HG02763 (cell line): ENCODE data around the gene DSG1.
"Not testable (repeated sequence)": the region's sequence is repeated elsewhere in the genome, so short reads cannot be mapped to it uniquely, and the experiment has no call there.

Experiments used
- ATAC-seq: cut with Tn5 transposase; IDR thresholded peaks from one replicate; pipeline ENCODE4 v1.9.1; 2021; ENCODE audit warnings: mild to moderate bottlenecking, moderate library complexity; ENCODE audit not compliant: unreplicated experiment

DSG1 gene

DNA sequence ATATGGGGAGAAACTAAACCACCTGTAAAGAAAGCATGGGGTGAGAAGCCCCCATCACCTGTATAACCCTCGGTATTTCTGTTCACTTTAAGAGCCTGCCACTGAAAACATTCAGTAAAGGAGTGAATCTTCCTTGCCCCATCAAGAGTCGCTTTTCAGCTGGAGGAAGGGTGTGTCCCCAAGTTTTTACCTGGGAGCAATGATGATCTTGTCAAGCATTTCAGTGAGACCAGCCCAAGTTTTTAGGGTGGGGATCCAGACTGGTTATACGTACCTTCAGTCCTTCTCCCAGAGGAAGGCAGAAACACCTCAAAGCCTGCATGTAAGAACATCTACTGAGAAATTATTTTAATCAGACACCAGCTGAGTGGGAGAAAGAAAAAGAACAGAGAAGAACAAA lies at the start of gene DSG1:
Gene DSG1, plus strand, starts transcription at position 301 of the 400 bp plus-strand sequence. CDS start 141 bp downstream, outside the sequence.
- no peak for ATAC-seq

DNA sequence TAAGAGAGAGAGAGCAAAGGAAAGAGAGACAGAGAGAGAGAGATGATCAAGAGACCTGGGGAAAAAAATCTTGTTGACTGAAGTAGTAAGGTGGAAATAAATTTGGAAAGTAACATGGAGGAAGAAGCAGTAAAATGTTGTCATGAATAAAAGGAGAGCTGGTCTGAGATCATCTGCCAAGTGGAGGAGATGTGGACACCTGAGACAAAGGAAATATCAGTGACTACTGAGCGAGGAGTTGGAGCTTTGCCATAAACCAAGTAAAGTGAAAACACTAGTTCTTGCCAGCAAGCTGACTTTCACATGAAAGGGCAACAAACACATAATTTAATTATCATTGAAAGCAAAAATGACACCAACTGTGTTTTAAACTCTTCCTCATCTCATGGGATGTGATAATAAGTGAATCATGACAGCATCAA lies 49.0 kb upstream of the DSG1 start:
- ATAC-seq = no peak

DNA sequence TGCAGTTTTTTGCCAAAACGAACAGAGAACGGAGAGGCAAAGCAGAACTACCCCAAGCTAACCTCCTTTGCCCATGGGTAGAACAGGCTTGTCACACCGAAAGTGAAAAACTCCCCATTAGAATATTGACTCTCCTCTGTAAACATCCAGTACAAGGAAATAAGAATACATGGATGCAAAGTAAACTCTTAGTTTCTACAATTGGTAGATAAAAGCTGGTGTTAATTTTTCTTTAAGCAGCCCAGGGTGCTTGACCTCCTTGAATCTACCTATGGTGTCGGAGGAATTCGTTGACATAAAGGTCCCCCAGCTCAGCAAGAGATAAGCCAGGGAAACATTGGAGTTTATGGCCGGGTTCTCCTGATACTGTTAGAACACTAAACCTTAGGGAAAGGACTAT lies 48.4 kb upstream of the DSG1 start:
- ATAC-seq = no peak

DNA sequence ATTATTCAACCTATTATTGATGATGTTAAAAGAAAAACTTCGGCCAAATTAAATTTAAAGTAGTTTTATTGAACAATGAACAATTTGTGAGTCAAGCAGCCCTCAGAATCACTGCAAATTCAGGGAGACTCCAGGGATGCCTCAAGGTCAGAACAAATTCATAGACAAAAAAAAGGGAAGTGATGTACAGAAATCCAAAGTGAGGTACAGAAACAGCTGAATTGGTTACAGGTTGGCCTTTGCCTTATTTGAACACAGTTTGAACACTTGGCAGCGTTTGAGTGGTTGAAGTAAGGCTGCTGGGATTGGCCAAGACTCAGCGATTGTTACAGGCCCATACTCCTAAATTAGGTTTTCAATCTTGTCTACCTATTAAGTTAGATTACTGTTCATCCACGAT lies 47.4 kb upstream of the DSG1 start:
- ATAC-seq = no peak

DNA sequence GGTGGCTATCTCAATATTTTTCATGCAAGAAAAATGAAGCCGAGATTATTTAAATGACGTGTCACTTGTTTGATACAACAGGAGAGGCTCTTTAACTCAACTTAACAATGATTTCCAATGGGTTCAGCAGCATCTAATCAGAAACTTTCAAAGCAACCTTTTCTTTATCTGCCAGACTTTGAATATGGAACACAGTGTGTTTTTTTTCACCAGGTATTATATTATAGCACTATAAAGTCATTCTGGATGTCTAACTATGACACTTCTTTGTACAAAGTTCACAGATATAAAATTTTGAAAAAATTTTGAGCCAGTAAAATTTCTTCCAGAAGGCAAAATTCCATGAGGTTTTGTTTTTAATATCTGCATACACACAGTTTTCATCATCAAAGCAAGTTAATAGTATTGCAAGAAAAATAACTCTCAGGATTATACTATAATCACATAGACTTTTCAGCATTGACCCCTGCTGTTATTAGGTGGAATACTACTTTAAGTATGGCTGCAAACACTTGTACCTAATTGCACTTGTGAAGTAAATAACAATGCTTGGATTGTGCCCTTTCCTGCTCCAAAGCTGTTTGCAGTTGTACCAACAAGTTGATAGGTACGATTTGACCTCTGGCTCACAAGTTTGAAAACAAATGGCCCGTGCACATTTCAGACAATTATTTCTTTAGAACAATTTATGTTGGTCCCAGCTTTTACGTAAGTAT lies 44.0 kb upstream of the DSG1 start:
- no peak for ATAC-seq

DNA sequence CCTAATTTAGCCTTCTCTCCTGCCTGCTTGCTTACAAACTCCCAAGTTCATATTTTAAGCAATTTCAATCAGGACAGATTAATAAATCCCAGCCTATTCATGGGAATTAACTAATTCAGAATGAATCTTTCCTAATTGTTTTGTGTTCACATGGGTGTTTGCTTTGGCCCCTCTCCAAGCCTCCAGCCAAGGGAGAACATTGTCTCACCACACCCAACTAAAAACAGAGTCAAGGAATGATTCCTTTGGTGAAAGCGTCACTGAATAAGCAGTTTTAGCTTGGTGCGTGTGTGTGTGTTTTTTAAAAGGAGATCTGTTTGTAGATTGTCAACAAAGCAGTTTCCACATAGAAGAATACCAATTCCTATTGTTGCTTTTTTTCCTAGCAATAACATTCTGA lies 43.0 kb upstream of the DSG1 start:
- no peak for ATAC-seq

DNA sequence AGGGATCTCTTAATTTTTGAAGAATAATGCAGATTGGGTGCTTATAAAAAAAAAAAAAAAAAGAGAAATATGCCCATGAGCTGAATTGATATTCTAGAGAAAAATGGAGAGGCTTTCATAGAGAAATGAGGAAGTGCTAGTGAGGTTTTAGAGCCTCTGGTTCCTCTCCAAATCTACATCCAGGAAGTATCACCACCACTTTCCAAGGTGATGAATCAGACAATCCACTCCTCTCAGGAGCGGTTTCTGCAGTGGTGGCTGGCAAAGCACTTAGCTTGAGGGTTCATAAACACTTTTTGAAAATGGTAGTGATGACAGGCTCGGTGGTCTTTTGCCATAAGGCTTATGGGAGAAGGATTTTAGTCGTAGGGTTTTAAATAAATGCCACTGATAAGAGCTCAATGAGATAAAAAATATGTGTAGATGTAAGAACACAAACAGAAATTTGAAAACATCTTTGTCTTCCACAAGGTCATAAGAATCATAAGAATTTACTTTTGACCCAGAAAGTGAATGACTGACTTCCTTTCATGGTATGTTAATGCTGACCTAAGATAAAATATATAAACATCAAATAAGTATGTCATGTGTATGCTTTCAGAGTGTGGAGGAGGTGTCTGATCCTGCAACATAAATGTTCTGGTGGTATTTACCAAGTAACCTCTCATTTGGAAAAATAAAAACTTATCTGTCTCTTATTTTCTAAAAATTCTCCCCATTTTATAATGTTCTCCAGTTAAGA lies 42.1 kb upstream of the DSG1 start:
- ATAC-seq = no peak

DNA sequence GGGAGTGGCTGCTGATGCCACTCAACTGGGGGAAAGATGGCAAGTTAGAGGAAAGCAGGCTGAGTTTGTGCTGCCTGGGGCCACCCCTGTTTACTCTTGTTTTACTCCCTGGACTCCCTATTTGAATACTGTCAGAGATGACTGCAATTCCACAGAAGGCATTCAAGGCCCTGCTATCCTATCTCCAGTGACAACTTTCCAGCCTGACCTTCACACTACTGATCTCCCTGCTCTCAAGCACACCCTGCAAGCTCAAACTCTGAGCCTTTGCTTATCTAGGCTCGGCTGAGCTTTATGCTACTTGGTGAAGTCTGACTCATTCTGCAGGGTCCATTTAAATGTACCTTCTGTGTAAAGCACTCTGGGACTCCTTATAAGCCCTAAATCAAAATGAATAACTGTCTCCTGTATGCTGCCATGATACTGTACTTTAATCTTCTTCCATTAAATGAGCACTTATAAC lies 39.3 kb upstream of the DSG1 start:
- no peak for ATAC-seq

DNA sequence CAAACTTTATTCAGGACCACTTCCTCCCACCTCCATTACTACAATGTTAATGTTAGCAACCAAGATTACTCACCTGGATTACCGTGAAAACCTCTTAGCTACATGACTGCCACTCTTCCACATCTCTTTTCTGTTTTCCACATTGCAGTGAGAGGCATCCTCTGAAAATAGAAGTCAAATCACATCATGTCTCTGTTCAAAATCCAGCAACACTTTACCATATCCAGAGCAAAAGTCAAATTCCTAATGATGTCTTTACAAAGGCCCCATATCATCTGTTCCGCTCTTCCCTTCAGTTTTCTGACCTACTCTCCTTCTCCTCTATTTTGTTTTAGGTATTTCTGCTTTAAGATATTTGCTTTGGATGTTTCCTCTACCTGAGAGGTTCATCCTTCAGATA lies 37.5 kb upstream of the DSG1 start:
- no peak for ATAC-seq

DNA sequence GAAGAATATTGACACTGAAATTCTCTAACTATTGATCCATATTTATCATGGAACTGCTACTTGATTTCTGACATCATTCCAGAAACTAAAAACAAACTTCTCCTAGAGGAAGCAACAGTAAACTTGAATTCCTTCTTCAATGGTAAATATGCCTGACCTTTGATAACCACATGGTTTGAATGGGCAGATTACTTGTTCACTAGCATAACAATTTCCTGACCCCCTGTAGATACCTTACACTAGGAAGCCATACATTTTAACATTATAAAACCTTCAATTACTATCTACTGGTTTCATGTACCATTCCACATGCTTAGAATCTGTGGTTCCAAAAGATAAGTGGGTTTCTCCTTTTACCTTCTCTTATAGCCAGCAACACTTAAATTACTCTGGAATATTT lies 36.5 kb upstream of the DSG1 start:
- no peak for ATAC-seq

DNA sequence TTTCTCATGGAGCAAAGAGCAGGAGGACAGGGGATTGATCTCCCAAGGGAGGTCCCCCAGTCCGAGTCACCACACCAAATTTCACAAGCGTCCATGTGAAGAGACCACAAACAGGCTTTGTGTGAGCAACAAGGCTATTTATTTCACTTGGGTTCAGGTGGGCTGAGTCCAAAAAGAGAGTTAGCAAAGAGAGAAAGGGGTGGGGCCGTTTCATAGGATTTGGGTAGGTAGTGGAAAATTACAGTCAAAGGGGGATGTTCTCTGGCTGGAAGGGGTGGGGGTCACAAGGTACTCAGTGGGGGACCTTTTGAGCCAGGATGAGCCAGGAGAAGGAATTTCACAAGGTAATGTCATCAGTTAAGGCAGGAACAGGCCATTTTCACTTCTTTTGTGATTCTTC lies 28.5 kb upstream of the DSG1 start:
- ATAC-seq = not testable (repeated sequence)

DNA sequence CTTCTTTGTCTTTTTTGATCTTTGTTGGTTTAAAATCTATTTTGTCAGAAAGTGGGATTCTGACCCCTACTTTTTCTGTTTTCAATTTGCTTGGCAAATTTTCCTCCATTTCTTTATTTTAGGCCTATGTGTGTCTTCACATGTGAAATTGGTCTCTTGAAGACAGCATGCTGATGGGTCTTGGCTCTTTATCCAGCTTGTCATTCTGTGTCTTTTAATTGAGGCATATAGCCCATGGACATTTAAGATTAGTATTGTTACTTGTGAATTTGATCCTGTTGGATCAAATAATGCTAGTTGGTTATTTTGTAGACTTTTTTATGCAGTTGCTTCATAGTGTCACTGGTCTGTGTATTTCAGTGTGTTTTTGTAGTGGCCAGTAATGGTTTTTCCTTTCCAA lies 26.3 kb upstream of the DSG1 start:
- no peak for ATAC-seq

DNA sequence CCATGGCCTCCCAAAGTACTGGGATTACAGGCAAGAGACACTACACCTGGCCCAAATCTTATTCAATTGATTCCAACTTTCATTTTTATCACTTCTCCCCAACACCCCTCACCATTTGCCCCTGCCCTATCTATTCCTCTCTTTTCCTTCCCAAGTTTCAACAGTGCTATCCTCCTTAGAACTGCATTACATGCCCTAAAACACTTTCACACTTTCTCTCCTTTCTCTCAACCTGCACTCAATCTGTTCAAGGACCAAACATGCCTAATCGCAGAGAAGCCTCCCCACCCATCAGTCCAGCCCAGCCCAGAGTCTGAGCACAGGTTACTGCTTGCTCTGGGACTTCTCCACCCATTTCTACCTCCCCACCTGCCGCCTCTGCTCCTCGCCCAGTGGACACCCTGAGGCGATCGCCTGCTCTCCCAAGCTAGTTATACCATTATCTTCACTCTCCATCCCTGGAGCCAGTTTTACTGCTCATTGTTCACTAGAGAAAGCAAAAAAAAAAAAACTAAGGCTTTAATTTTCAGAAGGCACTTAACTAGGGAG lies 23.7 kb upstream of the DSG1 start:
- ATAC-seq = no peak

DNA sequence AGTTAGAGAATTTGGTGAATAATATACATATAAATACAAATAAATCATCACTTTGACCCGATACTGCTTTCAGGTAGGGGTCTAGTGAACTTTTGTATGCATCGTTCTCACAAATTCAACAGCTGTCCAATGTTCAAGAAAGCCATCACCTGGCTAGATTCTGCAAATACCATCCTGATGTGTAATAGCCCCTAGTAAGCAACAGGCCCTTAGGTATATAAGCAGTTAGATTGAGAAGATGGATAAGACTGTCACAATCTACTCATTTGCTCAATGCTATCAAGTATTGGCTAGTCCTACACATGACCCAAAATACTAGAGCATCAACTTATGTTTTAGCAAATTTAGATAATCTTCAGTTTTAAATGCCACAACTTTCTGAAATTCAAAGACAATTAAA lies 20.7 kb upstream of the DSG1 start:
- no peak for ATAC-seq

DNA sequence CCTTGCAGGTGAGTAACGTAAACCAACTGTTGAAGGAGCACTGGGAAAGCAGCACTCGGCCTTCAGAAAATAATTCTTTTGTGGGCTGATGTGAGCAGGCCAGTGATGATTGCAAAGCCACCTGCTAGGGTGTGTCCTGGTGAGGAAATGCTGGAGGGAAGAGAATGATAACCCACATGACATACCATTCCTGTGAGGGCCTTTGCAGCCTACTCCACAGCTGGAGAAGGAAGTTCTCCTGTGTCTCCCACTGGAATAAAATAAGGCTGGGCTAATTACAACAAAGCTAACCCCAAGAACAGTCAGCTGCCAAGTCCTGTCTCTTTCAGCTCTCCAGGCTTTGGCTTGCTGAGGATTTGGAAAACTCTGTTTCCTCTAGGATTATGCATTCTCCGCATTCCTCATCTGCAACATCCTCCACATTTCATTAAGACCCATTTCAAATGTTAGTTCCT lies 16.7 kb upstream of the DSG1 start:
- no peak for ATAC-seq

DNA sequence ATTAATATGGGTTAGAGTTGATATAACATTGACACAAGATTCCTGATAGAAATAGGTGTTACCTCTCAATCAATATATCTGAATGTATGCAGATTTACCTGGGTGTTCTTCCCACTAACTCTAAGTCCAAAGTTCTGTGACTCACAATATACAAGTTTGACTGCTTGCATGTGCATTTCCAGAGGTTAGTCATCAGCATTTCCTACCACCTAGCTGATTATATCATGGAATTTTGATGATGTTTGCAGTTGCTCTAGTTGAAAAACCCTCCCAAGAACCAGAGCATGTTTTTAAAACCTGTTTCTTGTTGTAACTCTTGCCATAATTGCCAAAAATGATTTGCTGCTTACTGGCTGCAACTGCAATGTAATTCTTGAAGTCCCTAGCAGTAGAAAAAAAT lies 15.0 kb upstream of the DSG1 start:
- ATAC-seq = no peak

DNA sequence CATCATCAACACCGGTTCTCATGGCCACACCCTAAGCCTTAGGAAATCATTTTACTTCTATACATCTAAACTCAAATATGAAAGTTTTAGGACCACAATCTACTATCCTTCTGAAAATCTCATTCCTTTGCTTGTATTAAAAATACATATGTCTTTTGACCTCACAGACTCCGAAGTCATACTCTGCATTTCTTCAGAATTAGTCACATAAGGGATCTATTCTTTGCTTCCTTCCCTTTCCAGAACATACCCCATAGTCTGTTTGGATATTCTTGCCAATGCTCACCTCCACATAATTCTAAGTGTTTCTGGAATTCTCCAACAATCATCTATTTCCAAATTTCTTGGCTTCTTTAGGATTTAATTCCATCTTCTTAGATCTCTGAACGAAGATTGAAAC lies 14.2 kb upstream of the DSG1 start:
- ATAC-seq = no peak

DNA sequence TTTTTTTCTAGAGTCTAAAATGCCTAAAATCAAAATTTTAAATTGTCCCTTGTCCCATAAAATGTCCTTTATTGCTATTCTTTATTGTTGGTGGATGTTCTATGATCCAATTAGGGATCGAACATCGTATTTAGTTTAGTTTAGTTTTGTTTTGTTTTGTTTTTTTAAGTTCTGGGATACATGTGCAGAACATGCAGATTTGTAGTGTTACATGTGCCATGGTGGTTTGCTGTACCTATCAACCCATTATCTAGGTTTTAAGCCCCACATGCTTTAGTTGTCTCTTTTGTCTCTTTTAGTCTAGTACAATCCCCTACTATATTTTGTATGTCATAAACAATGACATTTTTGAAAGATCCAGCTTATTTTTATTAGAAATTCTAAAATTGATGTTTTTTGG lies 8.8 kb upstream of the DSG1 start:
- no peak for ATAC-seq

DNA sequence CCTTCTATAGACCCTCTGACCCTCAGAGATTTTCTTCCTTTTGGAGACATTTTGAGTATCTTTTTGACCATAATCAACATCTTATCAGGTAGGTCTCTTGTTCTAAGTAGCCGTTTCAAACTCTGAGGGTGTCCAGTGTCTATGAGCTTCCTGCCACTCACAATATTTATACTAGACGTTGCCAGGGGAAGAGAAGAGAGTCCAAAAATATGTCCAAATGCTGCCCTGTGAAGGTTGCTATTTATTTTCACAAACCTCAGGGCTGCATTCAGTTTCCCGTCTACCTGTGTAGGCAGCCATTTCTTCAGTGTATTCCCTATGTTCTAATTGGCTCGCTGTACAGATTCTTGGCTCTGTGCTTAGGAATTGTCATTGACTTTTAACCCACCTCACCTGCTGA lies 986 bp upstream of the DSG1 start:
- no peak for ATAC-seq

DNA sequence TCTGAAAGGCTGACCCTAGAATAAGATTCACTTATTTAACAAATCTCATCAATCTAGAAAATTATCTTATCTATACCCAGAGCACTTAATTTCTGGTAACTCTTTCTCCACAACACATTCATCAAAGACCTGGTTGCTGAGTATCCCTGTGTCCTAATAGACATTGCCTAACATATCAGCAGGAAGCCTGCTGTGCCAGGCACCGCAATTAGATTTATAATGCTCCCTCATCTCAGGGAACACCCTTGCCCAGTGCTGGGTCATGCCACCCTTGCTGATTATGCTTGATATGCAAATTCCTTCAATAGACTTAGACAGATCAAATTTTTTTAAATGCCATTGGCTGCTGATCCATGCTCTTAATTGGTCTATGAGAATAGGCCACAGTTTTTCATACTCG lies 3.8 kb downstream of the DSG1 start:
- no peak for ATAC-seq

DNA sequence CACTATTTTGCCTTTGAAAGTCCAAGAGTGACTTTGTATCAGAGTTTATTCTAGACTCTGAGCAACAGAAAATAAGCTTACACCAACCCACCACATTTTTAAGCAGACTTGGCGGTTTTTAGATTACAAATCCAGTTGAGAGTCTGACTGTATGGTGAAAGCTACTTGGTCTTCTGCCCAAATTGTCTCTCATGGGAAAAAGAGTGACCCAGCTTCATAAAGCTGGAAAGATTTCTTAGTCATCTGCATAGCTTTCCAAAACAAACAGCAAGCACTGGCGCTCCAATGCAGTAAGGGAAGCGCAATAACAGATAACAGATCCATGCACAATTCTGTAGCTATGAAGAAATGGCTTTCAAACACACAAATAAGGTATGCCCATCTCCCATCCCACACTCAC lies 7.1 kb downstream of the DSG1 start:
- ATAC-seq = no peak

DNA sequence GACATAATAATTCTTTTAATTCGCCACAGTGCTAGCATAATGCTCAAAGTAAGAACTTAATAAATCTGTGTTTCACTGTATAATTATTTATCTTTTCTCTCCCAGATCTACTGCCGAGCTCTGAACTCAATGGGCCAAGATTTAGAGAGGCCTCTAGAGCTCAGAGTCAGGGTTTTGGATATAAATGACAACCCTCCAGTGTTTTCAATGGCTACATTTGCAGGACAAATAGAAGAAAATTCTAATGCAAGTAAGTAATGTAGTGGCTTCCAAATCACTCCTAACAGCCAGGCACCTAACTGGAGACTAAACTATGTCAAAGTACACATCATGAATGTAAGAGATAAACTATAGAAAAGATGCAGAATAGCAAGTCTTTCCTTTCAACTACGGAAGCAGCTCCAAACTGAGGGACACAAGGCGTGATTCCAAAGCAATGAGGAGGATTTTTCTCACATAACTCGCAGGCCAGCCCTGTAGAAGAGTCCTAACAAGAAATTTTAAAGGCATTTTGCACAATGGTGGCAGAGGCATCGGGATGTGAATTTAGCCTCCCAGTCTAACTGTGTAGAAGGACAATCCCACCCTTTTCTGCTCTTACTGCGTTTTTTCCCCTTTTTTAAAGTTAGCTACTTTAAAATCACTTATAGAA lies 12.0 kb downstream of the DSG1 start:
- no peak for ATAC-seq
